Prostate gland (tissue), 2 donors: ENCODE data around the gene EMILIN3. TPM values are rescaled to one million over a fixed set of nuclear protein-coding genes. Genes with fewer than 3 reads are reported as not detected.

Experiments
- DNase-seq: peaks from one replicate; pipeline ENCODE4 v3.0.0-alpha.2; 2019; ENCODE audit warnings: low spot score
- H3K27ac ChIP-seq, 2 donors: fragments of 200-600 bp; sonication (generic); 2 replicates each; pipeline ENCODE4 v1.5.1; 2017 to 2019
- H3K27me3 ChIP-seq: fragments of 200-600 bp; sonication (generic); replicated peaks from 2 replicates; pipeline ENCODE4 v1.5.1; 2019; ENCODE audit not compliant: insufficient read depth
- H3K36me3 ChIP-seq, 2 donors: fragments of 200-600 bp; sonication (generic); 1 replicate in 1 of 2; 2 replicates in 1 of 2; pipeline versions ENCODE4 v1.5.1 to v1.8.1; 2017 to 2019
- H3K4me1 ChIP-seq: fragments of 200-600 bp; sonication (generic); replicated peaks from 2 replicates; pipeline ENCODE4 v1.5.1; 2019
- H3K4me3 ChIP-seq, 2 donors: fragments of 200-600 bp; sonication (generic); 2 replicates each; pipeline ENCODE4 v1.5.1; 2017 to 2019
- H3K9me3 ChIP-seq: fragments of 200-600 bp; sonication (generic); 2 replicates; pipeline ENCODE4 v1.5.1; 2017
- POLR2A ChIP-seq: fragments of 450-650 bp; IDR thresholded peaks from one replicate; pipeline ENCODE4 v1.6.1; 2016; ENCODE audit warnings: antibody characterized with exemption, mild to moderate bottlenecking
- POLR2AphosphoS5 ChIP-seq: sonication (generic); formaldehyde crosslinking; IDR thresholded peaks from one replicate; pipeline ENCODE4 v1.6.1; 2017; ENCODE audit warnings: antibody characterized with exemption
- WGBS: methylation state at CpG from one replicate; pipeline ENCODE4 v1.1.5; 2018; 5-methylcytosine and 5-hydroxymethylcytosine counted together
- intact Hi-C: fragments of 100-400 bp; cut with DNase I; formaldehyde crosslinking; loops from one replicate; pipeline ENCODE4 v1.14.2; 2022
- total RNA-seq, 2 donors: library from RNA; depleted of rRNA; stranded (reverse); fragments of >200 nt; gene quantifications; one replicate each; pipeline ENCODE4 v1.1.0, GENCODE V29; 2016
- TF ChIP-seq, protein P1 (sequence below), 4 experiments: fragments of 200-600 bp in 2 of 4; fragments of 450-650 bp in 2 of 4; sonication (generic) in 2 of 4; IDR thresholded peaks; 1 replicate in 3 of 4; 2 replicates in 1 of 4; pipeline ENCODE4 v1.5.1; 2016 to 2019; ENCODE audit warnings: antibody characterized with exemption in 4 of 4, mild to moderate bottlenecking in 2 of 4, moderate library complexity in 2 of 4

EMILIN3 gene
- total RNA-seq, 2 donors from 2014 or later = 7.4 to 8.4 TPM

DNA sequence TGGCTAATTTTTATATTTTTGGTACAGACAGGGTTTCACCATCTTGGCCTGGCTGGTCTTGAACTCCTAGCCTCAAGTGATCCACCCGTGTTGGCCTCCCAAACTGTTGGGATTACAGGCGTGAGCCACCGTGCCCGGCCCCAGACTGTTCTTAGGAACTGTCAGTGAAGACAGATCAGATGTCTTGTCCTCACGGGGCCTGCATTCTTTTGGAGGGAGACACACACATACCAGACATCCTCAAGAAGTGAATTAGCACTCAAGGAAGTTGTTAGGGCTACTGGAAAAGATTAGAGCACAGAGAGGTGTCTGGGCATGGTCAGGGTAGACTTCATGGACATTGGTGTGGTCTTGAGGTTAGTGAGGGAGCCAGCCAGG is 36.3 kb downstream of the EMILIN3 start:
- TF ChIP-seq POLR2AphosphoS5 = no peak
- no peak for DNase-seq
- 81% methylated on average over 5 of the region's 5 CpGs for whole genome bisulfite sequencing
- H3K9me3 ChIP-seq = no peaks in the 10 kb centered on the region
- peak overlapping the region; percentile 53 to 54 for H3K27ac ChIP-seq
- intact Hi-C loops = loop anchor here (5.0 to 10.0 kb wide), 2 partner anchors 98 to 356 kb away; no protein-coding TSS in a partner anchor
- no peaks in the 10 kb centered on the region for H3K36me3 ChIP-seq
- H3K27me3 ChIP-seq = no peaks in the 10 kb centered on the region
- H3K4me1 ChIP-seq = no peaks in the 10 kb centered on the region
- no peak overlapping the region for H3K4me3 ChIP-seq

DNA sequence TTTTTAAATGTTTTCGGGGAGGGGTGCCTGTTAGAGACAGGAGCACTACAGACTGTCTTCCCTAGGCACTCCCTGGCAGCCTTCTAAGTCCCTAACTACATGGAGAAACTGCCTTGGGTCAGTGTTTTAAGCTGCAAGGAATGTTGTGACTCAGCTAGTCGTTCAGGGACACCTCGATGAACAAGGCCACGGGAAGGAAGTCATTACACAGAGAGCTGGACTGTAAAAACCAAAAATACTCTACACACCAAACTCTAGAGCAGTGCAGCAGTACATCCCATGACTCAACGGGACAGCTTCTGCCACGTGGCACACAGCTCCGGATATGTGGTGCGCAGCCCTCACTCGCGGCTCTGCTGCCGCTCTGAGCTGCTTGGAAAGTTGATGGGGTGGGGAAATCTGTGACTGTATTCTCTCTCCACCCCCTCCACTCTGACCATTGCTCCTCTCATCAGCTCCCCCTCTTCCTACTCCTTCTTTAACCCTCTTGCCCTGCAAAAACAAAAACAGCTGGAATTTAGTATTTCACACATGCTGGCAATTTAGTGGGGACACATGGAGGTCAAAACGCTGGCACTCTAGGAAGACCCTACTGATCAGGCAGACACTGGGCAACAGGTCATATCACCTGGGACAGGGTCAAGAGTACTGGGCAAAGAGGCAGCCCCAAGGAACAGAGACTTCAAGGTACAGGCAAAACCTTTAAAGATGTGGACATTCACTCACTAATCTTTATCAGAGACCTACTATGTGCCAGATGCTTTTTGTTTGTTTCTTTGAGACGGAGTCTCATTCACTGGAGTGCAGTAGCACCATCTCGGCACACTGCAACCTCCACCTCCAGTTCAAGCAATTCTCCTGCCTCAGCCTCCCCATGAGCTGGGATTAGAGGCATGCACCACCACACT is 36.9 kb downstream of the EMILIN3 start:
- peak; percentile 33 for DNase-seq
- WGBS = 34% methylated on average over 14 of the region's 14 CpGs
- no peaks in the 10 kb centered on the region for H3K27me3 ChIP-seq
- intact Hi-C loops = loop anchor here (5.0 to 10.0 kb wide), 2 partner anchors 97 to 355 kb away; no protein-coding TSS in a partner anchor
- no peaks in the 10 kb centered on the region for H3K4me1 ChIP-seq
- H3K4me3 ChIP-seq = no peak overlapping the region
- H3K27ac ChIP-seq = peak overlapping the region; percentile 53 to 54
- H3K9me3 ChIP-seq = no peaks in the 10 kb centered on the region
- TF ChIP-seq, protein P1, sequence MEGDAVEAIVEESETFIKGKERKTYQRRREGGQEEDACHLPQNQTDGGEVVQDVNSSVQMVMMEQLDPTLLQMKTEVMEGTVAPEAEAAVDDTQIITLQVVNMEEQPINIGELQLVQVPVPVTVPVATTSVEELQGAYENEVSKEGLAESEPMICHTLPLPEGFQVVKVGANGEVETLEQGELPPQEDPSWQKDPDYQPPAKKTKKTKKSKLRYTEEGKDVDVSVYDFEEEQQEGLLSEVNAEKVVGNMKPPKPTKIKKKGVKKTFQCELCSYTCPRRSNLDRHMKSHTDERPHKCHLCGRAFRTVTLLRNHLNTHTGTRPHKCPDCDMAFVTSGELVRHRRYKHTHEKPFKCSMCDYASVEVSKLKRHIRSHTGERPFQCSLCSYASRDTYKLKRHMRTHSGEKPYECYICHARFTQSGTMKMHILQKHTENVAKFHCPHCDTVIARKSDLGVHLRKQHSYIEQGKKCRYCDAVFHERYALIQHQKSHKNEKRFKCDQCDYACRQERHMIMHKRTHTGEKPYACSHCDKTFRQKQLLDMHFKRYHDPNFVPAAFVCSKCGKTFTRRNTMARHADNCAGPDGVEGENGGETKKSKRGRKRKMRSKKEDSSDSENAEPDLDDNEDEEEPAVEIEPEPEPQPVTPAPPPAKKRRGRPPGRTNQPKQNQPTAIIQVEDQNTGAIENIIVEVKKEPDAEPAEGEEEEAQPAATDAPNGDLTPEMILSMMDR (IDR thresholded peaks at IDR 0.05) = no peak
- TF ChIP-seq POLR2AphosphoS5 = peak; percentile 85
- no peak for TF ChIP-seq POLR2A
- no peaks in the 10 kb centered on the region for H3K36me3 ChIP-seq

DNA sequence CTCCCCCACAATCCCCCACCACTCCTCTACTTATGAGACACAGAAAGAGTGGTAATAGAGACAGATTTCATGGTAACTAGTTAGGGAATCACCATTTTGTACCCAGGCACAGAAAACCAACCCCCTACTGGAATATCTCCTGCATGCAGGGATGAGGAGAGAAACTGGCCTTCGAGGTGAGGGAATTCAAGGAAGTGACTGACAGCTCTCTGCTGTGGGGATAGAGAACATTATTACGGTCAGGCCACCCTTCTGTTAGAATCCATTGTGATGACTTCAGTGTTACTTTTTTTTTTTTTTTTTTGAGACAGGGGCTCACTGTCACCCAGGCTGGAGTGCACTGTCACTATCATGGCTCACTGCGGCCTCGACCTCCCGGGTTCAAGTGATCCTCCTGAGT is 39.4 kb downstream of the EMILIN3 start:
- WGBS = 91% methylated on average over 5 of the region's 5 CpGs
- Histone ChIP-seq H3K9me3 (no peaks in the 10 kb centered on the region), H3K4me1 (no peaks in the 10 kb centered on the region)

DNA sequence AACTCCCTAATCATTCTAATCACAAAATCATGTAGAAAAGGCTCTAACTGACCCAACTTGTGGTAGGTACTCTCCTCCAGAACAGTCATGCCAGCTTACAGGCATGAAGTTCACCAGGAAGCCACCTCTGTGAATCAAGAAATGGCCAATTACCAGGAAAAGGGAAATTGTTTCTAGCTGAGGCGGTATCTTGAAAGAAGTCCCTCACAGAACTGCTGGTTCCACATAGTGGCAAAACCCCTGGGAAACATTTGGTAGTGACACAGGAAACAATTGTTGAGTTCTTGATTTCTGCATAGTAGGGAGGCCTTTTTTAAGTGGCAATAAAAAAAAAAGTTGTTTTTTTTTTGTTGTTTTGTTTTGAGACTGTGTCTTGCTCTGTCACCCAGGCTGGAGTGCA is 45.6 kb downstream of the EMILIN3 start:
- TF ChIP-seq, protein P1 (IDR thresholded peaks at IDR 0.05) = no peak
- TF ChIP-seq POLR2AphosphoS5 (no peak), POLR2A (no peak)
- 93% methylated on average over 1 of the region's 1 CpG for WGBS
- Histone ChIP-seq H3K27ac (no peak overlapping the region), H3K4me3 (no peak overlapping the region), H3K4me1 (no peaks in the 10 kb centered on the region), H3K36me3 (no peaks in the 10 kb centered on the region), H3K27me3 (no peaks in the 10 kb centered on the region), H3K9me3 (no peaks in the 10 kb centered on the region)
- intact Hi-C loops = no loop called here
- no peak for DNase-seq

More for the DNA sequence above, 39.4 kb downstream of the EMILIN3 start:
- no peaks in the 10 kb centered on the region for H3K27me3 ChIP-seq
- intact Hi-C loops = no loop called here
- H3K36me3 ChIP-seq = no peaks in the 10 kb centered on the region
- DNase-seq = no peak
- TF ChIP-seq, protein P1 (IDR thresholded peaks at IDR 0.05) = no peak
- no peak for TF ChIP-seq POLR2A
- no peak for TF ChIP-seq POLR2AphosphoS5
- no peak overlapping the region for H3K4me3 ChIP-seq
- H3K27ac ChIP-seq = no peak overlapping the region

DNA sequence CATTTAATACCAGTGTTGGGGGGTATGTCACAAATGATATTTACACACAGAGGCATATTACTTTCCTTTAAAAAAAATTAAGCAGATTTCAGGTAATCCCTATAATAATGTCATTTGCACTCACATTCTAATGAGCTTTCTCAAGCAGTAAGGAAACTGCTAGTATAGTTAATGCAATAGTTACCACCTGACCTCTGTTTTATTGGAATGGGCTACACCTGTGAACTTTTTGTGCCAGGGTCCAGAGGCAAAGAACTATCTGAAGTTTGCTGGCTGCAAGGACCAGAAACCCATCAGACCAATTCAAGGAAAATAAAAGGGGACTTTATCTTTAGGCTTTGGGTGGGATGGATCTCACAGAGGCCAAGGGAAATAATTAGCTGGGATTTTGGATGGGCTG is 46.2 kb downstream of the EMILIN3 start:
- Histone ChIP-seq H3K27me3 (no peaks in the 10 kb centered on the region), H3K27ac (no peak overlapping the region), H3K36me3 (no peaks in the 10 kb centered on the region), H3K4me1 (no peaks in the 10 kb centered on the region), H3K9me3 (no peaks in the 10 kb centered on the region), H3K4me3 (no peak overlapping the region)
- TF ChIP-seq, protein P1 (IDR thresholded peaks at IDR 0.05) = no peak
- TF ChIP-seq POLR2A (no peak), POLR2AphosphoS5 (no peak)
- no peak for DNase-seq
- intact Hi-C loops = no loop called here
